Umbilical cord (tissue), 2 donors: ENCODE results near the gene ASPHD1. TPM values are rescaled to one million over a fixed set of nuclear protein-coding genes. Genes with fewer than 3 reads are reported as not detected.
A peak's percentile ranks its signal among the peaks of the same experiment; 100 is the strongest.
"Not testable (repeated sequence)": the region's sequence is repeated elsewhere in the genome, so short reads cannot be mapped to it uniquely, and the experiment has no call there.

Source experiments
- DNase-seq: peaks from one replicate; pipeline ENCODE4 v3.0.0-alpha.2; 2015; ENCODE audit warnings: low spot score
- total RNA-seq: library from RNA; depleted of rRNA; stranded (reverse); fragments of >200 nt; gene quantifications from one replicate; pipeline ENCODE4 v1.2.3, GENCODE V29; 2014; ENCODE audit warnings: low replicate concordance; ENCODE audit not compliant: insufficient read depth

ASPHD1 gene
- total RNA-seq, 1 donor from 2014 or later = not detected

DNA sequence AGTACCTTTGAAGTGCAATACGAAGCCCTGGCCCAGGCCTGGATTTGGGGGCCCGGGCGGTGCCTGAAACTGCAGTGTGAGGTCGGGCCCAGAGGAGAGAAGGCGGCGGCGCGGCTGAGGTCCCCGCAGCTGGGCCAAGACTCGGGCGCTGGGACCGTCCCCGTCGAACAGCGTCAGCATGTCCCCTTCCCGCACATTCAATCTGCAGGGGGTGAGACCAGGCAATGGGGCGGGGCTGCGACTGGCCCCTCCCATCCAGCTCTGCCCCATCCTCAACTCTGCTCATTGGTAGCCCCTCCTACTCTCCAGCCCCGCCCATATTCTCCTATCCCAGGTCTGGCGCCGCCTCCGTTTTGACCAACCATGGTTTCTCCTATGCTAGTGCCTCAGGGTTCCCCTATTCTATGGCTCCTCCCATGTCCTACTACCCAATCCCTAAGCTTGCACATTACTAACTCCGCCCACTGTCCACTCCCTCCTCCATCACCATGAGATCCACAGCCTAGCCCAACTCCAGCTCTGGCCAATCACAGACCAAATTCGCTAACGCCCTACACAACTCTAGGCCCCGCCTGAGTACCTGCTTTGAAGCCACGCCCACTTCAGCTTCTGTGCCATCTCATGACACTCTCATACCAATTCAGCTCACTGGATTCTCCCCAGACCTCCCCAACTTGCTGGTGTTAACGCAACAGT is 22.9 kb upstream of the ASPHD1 start:
- DNase-seq = no peak

DNA sequence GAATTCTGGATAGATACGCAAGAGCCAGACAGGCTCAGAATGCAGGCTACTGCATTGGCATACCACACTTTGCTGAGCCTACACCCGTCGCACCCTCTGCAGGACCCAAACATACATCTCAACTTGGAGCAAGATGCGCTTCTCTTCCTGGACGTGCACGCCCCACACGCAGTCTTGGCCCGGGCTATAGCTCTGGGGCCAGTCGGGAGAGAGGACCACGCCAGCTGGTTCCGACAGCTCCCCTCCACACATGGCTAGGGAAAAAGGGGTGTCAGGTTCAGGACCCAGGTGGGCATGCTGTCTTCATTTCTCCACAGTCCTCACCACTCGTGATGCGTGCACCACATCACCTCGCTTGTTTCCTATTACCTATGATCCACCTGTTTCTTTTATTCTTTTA is 22.1 kb upstream of the ASPHD1 start:
- DNase-seq = no peak

DNA sequence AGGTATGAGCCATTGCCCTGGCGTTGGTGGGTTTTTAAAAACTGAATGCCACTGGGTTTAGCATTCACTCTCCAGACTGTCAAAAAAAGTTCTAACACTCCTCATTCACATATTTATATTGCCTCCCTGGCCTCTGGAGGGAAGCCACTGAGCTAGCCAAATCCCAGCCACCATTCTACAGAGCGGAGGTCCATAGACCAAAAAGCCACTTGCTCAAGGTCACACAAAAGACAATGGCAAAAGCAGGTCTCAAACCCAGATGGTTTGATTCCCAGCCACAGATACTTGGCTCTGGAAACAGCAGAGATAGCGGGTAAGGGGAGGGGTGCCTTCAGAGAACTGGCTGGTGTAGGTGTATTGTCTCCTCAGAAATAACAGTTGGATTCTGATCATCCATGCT is 19.2 kb upstream of the ASPHD1 start:
- DNase-seq = no peak

DNA sequence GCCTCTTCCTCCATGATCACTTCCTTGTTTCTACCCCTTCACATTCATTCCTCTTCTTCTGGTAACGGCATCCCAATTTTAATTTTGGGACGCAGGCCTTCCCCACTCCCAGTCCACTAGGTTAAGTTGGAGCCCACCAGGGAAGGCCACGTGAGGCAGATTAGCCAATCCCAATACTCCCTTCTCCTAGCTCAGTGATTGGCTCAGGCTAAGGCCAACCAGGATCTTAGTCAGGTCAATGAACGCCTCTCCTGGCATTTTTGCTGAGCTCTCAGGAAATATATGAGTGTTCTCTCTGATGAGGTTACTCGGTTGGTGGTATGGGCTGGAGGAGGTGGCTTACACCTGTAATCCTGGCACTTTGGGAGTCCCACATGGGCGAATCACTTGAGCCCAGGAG is 16.3 kb upstream of the ASPHD1 start:
- DNase-seq = no peak

DNA sequence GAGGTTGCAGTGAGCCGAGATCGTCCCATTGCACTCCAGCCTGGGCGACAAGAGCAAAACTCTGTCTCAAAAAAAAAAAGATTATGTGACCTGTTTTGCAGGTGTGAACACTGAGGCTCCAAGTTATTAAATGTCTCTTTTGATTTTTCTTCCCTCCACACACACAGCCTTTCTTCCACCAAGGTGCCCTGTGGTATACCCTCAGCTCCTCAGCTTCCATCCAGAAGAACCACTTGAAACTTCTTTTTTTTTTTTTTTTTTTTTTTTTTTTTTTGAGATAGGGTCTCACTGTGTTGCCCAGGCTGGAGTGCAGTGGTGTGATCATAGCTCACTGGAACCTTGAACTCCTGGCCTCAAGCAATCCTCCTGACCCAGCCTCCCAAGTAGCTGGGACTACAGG is 10.9 kb upstream of the ASPHD1 start:
- not testable (repeated sequence) for DNase-seq

DNA sequence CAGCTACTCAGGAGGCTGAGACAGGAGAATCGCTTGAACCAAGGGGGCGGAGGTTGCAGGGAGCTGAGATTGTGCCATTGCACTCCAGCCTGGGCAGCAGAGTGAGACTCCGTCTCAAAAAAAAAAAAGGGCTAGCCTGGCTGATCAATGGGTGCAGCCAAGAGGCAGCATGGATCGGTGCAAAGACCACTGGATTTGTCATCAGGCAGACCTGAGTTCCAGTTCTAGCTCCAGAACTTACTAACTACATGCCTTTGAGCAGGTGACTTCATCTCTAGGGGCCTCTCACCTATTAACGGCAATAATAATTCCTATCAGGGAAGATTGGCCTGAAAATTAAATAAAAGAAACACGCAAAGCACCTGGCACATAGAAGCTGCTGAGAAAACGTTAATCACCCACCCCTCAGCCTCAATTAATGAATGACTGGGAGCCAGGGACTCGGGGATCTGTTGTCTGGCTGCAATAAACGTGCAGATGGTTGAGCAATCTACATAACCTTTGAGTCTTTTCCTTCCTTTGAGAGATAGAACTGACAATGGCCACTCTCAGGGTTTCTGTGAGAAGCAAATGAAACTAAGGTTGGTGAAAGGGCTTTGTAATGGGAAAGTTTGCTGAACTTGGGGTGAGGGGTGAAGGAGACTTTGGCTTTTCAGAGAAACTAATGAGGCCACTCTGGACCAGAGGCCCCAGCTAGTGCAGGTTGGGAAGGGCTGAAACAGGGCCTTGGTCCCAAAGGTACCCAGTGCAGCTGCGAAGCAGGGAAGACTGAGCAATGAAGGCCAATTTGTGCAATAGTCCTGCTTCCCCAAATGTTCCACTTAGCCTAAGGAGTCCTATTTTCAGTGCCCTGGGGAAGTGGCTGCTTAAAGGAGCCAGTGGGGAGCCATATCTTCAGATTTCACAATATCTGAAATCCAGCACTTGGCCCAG is 8.5 kb upstream of the ASPHD1 start:
- DNase-seq = no peak

DNA sequence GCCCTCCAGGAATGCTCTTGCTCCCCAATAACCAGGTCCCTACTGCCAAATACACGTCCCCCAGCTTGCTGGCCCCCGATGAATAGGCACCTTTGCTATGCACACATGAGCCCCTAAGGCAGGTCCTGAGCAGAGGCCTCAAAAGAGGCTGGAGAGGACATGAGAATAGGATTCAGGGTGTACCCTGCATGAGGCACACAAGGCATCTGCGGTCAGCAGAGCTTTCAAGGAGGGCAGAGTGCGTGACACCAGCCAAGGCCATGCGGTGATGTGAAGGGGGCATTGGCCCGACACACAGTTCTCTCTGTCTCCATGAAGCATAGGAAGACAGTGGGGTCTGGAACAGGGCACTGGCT is 7.9 kb upstream of the ASPHD1 start:
- no peak for DNase-seq

DNA sequence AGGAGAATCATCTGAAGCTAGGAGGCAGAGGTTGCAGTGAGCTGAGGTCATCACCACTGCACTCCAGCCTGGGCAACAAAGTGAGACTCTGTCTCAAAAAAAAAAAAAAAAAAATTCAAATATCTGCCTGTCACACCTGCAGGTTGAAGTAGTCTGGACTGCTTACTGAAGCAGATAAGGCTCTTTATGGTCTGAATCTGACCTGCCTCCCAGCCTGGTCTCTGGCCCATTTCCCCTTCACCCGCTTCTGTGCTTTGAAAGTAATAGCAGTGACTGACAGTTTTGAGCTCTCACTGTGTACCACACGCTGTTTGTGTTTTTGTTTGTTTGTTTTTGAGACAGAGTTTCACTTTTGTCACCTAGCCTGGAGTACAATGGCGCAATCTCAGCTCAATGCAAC is 6.7 kb upstream of the ASPHD1 start:
- DNase-seq = no peak

DNA sequence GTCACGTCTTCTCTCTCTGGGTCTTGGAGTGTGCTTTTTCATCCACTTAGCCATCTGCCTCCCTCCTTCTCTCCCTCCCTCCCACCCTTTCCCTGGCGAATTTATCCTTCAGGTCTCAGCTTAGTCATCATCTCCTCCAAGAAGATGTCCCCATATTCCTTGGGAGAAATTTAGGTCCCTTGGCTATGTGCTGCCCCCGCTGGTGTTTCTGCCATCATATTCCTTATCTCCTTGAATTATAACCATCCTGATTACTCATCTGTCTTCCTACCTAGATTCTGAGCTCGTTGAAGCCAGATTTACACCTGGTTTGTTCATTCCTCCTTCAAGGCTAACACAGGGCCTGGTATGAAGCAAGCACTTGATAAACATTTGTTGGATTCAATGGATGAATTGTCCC is 5.9 kb upstream of the ASPHD1 start:
- no peak for DNase-seq

DNA sequence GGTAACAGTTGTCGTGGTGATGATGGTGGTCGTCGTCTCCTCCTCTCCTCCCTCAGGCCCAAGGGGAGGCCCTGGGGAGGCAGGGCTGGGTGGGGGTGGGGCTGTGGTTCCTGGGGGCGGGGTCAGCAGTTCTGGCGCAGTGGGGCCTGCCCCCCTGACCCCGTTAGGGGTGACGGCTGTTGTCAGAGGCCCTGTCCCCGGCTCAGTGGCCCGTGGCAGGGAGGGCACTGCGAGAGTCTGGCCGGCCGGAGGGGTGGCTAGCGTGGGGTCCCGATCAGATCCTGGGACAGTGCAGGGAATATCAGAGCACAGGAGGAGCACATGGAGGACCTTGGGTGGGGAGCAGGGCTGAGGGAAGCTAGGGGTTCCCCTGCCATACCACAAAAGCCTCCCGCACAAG is 3.4 kb upstream of the ASPHD1 start:
- no peak for DNase-seq

DNA sequence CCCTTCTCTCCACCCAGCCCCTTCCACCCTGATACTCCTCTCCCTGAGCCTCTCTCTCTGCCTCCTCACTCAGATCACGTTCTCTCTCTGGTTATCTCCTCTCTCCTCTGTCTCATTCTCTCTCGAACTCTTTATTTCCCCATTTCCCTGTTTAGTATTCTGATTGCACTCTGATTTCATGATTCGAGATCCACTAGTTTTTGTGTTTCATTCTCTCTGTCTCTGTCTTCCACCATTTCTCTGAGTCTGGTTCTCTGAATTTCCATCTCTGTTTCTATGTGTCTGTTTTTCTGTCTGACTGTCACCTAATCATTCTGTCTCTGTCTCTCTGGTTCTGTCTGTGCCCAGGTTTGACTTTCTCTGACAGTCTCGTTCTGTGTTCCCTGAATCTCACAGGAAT is 3.0 kb upstream of the ASPHD1 start:
- DNase-seq = no peak

DNA sequence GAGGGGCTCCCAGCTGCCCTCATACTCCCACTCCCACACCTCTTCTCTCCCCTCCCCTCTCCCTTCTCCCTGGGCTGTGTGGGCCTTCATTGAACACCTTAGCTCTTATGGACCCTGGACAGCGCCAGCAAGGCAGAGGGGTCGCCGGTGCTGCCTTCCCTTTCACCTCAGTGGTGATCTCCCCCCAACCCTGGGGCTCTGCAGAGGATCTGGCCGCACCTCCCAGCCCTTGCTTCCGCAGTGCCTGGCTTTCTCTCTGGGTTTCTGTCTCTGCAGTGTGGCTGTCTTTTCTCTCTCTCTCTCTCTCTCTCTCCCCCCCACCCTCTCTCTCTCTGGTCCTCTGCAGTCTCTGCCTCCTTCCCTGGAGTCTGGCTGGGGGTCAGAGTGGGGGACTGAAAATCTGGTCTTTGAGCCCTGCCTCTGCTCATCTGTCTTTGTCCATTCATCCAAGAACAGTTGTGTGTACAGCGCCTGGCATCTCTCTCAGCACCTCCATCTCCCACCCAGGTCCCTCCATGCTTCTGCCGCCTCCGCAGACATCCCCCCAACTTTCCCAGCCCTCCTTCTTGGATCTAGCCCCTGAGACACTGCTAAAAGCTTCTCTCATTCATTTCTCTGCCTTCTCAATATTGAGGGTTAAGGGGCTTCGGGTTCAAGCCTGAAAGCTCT is 2.0 kb upstream of the ASPHD1 start:
- peak; percentile 31 for DNase-seq

DNA sequence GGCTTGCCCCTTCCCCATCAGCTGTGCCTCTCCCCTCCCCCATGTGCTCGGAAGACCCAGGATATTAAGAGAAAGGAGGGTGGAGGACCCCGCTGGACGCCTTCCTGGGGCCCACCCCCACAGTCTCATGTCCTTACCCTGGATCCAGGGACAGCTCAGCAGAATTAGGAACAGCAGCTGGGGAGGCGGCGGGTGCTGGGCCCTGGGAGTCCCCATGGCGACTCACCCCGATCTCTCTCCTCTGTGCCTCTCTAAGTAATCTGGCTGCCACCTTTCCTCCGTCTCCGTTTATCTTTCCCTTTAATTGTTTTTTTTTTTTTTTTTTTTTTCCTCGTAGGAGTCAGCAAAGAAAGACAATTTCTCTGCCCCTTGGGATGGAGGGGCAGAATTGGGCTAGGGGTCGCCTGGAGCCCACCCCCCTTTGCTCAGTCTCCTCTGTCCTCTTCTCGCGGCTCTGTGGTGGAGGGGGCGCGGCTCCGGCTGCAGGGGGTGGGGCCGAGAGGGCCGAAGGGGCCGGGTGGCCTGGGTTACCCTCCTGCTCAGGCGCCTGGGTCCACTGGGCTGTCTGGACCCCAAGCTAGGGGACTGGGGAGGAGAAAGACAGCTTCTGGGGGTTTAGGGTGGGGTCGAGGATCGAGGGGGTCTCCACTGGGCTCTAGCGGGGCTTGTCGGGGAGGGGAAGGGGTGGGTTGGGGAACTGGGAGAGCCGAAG is 1.3 kb upstream of the ASPHD1 start:
- DNase-seq = no peak

DNA sequence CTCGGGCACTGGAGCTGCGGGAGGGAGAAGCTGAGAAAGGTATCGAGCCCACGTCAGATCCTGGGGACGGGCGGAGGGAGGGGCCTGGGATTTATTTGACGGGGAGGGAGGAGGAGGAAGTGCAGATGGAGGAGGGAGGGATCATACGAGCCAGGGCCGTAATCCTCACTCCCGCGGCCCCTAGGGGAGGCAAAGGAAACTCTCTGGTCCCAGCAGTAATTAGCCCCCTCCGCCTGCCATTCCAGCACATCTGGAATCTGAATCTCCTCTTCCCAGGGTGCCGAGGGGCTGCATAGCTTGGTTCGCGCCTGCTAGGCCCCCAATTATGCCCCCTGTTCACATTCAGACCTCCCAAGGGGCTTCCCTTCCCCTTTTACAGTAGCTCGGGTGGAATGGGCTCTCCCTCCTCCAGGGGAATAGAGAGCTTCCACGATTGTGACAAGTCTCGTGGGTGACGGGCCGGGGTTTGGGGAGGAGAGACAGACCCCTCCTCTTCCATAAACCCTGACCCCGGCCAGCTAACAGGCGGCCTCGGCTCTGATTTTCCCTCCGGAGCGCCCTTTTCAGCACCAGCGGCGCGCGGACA is 679 bp upstream of the ASPHD1 start, which contains the start of gene SEZ6L2:
Gene SEZ6L2, minus strand, starts transcription at position 35 of the 586 bp plus-strand sequence. CDS start 531 bp downstream, outside the sequence.
- peak; percentile 95 for DNase-seq

DNA sequence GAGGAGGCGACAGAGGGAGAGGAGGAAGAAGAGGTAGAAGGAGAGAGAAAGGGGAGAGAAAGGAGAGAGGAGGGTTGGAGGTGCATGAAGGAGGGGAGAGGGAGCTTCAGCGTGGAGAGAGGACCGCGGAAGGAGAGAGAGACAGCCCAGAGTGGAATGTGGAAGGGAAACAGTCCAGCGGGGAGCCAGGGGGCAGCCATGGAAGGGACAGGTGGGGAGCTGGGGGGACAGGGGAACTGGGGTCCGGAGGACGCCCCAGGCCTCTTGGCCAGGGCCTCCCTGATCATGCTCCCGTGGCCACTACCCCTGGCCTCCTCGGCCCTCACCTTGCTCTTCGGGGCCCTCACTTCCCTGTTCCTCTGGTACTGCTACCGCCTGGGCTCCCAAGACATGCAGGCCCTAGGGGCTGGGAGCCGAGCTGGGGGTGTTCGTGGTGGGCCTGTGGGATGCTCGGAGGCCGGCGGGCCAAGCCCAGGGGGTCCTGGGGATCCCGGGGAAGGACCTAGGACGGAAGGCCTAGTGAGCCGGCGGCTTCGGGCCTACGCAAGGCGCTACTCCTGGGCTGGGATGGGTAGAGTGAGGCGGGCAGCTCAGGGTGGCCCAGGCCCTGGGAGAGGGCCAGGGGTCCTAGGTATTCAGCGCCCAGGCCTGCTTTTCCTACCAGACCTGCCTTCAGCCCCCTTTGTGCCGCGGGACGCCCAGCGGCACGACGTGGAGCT is 759 bp downstream of the ASPHD1 start:
- no peak for DNase-seq

DNA sequence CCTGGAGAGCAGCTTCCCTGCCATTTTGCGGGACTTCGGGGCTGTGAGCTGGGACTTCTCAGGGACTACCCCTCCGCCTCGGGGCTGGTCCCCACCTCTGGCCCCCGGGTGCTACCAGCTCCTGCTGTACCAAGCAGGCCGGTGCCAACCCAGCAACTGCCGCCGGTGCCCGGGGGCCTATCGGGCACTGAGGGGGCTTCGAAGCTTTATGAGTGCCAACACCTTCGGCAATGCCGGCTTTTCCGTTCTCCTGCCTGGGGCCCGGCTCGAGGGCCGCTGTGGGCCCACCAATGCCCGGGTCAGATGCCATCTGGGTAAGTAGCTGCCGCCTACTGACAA is 1.3 kb downstream of the ASPHD1 start:
- no peak for DNase-seq

DNA sequence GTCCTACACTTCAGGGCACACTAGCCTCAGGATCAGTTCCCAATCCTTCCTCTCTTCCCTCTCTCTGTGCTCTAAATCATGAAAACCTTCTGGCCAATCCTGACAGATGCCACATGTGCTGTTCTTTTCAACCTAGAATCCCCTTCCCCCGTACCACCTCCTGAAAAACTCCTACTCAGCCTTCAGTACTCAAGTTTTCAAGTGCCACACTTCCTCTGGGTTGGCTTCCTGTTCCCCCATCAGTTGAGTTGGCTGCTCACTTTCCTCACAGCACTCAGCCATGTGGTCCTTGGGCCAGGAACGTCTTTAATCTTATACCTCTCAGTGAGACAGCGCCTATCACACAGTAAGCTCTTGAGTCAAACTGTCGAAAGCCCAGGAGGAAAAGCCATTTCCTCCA is 3.3 kb downstream of the ASPHD1 start:
- DNase-seq = no peak

DNA sequence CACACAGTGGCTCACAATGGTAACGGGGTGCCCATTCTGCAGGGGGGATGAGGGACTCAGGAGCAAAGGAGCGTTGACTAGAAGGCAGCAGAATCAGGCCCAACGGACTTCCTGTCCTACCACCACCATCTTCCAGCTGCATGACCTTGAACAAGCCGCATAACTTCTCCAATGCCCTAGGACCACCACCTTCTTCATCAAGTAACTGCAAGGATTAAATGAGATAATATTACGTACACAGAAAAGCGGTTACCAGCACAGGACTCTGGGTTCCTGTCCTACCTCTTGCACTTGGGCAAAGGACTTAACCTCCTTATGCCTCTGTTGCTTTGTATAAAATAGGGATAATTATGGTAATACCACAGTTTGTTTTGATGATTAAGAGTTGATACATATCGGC is 4.7 kb downstream of the ASPHD1 start:
- DNase-seq = no peak

DNA sequence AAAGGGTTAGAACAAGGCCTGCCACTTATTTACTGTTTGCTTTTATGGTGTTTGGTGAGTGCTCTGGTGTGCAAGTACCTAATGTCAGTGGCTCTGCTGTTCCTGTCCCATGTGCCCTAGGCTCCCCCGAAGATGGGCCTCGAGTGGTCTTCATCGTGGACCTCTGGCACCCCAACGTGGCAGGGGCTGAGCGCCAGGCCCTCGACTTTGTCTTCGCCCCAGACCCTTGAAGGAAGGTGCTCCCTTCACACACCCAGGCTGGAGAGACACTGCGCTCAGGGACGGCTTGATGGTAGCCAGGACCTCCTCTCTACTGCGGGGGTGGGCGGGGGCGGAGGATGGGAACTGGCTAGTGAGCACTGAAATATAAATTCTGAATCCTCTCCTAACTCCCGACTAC is 5.4 kb downstream of the ASPHD1 start:
- DNase-seq = no peak

DNA sequence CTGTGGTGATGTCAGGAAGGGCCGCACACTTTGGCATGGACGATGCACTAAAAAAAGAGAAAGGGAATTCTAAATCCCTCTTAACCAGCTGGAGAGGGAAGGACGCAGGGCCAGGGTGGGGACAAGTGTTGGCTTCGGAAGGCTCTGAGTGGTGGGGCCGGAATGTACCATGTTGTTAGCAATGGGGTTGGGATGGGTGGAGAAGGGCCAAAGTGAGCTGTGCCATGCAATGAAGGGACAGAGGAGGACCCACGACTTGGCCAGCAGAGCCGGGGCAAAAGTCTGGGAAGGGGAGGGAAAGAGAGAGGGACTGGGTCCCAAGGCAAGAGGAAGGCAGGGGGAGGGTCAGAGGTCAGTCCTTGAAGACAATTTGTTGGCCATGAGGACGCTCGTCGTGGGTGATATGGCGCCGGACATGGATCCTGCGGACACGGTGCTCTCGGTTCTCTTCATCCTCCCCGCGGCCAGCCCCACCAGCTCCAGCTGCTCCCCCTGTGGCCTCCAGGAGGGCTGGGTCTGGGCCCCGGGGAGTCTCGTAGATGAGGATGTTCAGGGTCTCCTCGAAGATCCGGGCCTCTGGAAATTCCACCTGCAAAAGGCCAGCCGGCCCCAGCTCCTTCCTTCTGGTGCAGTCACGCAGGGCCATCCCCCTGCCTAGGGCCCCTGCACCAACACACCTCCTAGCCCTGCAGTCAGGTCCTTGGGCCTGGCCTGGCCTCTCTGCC is 6.4 kb downstream of the ASPHD1 start:
- no peak for DNase-seq
